HG03571 (cell line): ENCODE measurements around the gene MRC2.

Experiments
- ATAC-seq: cut with Tn5 transposase; IDR thresholded peaks from one replicate; pipeline ENCODE4 v1.9.1; 2021; ENCODE audit not compliant: unreplicated experiment

MRC2 gene

DNA sequence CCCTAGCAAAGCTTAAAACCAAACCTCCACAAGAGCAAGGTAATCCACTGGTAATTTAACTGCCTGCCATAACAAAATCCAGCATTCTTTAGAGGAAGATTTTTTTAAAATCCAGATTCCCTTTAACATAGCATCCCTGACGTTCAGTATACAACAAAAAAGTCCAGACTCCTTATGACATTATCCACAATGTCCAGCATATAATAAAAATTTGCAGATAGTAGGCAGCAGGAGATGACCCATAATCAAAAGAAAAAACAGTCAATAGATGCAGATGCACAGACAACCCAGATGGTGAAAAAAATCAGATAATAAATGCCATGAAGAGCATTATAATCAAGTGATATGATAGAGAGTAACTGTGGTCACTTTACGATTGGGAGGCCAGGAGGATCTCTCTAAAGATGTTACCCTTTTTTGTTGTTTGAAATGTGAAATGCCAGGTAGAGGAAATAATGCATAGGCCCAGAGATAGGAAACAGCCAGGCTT lies 33.2 kb downstream of the MRC2 start:
- no peak for ATAC-seq

- no peak for ATAC-seq
These were observed 33.9 kb downstream of the MRC2 start for GRCh38 chr17:62661337-62661736.

- ATAC-seq: no peak
These were observed 35.4 kb downstream of the MRC2 start for GRCh38 chr17:62662855-62663254.

- no peak for ATAC-seq
These were observed 35.8 kb downstream of the MRC2 start for GRCh38 chr17:62663304-62663703.

DNA sequence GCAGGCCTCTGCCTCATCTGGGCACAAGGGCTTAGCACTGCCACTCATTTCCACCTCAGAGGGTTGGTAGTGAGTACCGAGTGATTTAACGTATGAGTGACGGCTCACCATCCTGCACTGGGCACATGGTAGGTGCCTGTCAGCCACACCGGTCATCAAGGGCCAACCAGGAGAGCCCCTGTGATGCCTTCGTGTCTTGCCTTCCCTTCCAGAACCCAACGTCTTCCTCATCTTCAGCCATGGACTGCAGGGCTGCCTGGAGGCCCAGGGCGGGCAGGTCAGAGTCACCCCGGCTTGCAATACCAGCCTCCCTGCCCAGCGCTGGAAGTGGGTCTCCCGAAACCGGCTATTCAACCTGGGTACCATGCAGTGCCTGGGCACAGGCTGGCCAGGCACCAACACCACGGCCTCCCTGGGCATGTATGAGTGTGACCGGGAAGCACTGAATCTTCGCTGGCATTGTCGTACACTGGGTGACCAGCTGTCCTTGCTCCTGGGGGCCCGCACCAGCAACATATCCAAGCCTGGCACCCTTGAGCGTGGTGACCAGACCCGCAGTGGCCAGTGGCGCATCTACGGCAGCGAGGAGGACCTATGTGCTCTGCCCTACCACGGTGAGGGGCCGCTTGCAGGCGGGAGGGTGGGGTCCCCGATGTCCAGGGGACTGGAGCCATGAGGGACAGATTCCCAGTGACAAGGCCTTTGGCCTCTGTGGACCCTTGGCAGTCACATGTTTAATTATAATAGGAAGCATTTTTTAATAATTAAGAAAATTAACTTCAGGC lies 37.1 kb downstream of the MRC2 start:
- no peak for ATAC-seq

DNA sequence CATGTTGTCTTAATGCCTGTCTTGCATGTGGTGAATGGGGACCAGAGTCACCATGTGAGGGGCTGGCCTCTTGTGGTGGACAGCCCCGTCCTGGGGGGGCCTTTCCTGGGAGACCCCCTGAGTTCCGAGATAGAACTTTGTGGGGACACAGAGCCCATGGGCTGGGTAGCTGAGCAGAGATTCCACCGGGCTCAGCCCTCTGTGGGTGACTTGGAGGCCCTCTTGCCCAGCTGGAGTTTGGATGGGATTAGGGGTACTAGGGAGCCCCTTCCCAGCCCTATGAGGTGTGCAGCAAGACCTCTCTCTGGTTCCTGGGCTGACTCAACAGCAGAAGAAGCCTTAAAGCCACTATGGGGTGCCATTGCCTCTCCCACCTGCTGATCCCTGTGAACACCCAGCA lies 38.1 kb downstream of the MRC2 start:
- ATAC-seq: no peak

- ATAC-seq: no peak
These were observed 38.8 kb downstream of the MRC2 start for GRCh38 chr17:62666061-62666800.

- no peak for ATAC-seq
These were observed 39.5 kb downstream of the MRC2 start for GRCh38 chr17:62666801-62667591.

DNA sequence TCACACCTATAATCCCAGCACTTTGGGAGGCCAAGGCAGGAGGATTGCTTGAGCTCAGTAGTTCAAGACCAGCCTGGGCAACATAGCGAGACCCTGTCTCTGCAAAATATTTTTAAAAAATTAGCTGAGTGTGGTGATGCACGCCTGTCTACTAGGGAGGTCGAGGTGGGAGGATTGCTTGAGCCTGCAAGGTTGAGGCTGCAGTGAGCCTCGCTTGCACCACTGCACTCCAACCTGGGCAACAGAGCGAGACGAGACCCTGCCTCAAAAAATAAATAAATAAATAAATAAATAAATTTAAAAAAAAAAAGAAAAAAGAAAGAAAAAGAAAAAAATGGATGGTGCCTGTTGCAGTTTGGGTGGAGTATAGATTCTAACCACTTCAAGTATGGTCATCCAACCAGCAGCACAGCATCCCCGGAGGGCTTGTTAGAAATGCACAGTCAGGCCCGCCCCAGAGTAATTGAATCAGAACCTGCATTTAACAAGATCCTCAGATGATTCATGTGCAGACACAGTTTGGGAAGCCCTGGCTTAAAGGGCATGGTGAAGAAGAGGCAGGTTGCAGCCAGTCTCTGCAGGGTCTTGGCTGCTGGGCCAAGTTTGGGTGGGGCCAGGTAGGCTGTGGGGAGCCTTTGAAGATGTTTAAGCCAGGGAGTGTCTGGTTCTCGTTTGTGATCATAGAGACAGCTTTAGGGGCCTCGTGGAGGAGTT lies 40.8 kb downstream of the MRC2 start:
- ATAC-seq: no peak

DNA sequence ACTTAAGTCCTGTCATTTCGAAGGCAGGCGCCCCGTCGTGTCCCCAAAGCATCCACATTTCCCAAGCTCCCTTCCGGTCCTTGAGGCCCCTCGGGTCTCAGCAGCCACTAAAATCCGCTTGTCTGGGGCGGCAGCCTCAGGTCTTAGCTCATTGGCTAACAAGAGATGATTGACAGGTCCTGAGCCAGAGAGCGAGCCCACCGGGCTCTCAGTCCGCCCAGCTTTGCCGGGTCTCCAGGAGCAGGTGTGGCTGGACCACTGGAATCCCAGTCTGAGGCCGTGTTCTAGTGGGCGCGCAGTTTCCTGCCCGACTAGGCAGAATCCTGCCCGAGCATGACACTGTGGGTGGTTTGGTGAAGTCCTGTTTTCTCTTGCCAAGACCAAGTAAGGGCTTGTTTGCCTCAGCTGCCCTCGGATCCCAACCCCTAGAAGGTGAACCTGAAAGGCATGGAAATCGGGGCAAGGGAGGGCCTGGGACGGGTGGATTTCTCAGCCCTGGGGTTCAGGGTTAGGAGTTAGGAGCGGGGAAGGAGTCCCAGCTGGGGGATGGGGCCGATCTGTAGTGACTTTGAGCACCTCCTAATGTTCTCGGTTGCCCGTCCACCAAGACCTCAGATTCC lies 42.8 kb downstream of the MRC2 start:
- no peak for ATAC-seq

DNA sequence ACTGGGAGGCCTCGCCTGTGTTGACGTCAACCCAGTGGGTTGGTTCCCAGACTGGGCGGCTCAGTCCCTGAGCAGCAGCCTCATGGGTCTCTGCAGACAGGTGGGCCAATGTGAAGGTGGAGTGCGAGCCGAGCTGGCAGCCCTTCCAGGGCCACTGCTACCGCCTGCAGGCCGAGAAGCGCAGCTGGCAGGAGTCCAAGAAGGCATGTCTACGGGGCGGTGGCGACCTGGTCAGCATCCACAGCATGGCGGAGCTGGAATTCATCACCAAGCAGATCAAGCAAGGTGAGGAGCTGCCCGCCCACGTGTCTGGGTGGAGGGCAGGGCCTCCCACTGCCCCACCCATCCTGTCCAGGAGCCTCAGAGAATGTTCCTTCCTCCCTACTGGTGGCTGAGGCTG lies 44.1 kb downstream of the MRC2 start:
- ATAC-seq: no peak

DNA sequence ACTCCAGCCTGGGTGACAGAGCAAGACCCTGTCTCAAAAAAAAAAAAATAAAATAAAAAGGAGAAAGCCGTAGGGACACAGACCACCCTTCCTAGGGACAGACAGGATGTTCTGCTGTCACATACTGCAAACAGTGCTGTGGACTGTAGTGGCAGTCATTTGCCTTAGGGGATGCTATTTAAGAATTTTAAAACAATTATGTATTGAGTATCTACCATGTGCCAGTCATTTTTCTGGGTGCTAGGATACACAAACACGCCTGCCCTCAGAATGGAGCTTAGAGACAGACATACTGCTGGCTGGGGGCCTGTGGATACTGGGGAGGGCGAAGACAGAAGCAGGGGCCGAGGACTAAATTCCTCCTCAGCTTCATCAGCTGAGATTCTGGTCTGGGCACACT lies 45.5 kb downstream of the MRC2 start:
- no peak for ATAC-seq

- no peak for ATAC-seq
These were observed 46.3 kb downstream of the MRC2 start for GRCh38 chr17:62673614-62674362.

- no peak for ATAC-seq
These were observed 46.9 kb downstream of the MRC2 start for GRCh38 chr17:62674363-62674739.

GRCh38 chr17:62674841-62675240 lies 47.4 kb downstream of the MRC2 start:
- no peak for ATAC-seq

DNA sequence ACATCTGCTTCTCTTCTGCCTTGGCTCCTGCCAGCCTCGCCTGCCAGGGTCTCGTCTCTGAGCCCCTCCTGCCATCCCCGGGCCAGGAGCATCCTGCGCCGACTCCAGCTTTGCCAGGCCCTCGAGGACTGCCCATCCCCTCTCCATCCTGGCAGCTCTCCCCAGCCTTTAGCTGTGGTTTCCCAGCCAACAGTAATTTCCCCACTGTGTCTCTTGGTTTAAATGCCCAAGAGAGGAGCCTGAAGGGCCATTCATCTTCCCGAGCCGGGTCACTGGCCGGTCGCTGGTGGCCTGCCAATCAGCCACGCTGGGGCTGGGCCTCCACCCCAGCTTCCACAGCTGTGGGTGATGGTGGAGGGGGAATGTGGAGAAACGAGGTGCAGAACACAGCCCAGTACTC lies 47.8 kb downstream of the MRC2 start:
- no peak for ATAC-seq

- no peak for ATAC-seq
These were observed 48.2 kb downstream of the MRC2 start for GRCh38 chr17:62675701-62676100.

- no peak for ATAC-seq
These were observed 48.9 kb downstream of the MRC2 start for GRCh38 chr17:62676231-62676943.

DNA sequence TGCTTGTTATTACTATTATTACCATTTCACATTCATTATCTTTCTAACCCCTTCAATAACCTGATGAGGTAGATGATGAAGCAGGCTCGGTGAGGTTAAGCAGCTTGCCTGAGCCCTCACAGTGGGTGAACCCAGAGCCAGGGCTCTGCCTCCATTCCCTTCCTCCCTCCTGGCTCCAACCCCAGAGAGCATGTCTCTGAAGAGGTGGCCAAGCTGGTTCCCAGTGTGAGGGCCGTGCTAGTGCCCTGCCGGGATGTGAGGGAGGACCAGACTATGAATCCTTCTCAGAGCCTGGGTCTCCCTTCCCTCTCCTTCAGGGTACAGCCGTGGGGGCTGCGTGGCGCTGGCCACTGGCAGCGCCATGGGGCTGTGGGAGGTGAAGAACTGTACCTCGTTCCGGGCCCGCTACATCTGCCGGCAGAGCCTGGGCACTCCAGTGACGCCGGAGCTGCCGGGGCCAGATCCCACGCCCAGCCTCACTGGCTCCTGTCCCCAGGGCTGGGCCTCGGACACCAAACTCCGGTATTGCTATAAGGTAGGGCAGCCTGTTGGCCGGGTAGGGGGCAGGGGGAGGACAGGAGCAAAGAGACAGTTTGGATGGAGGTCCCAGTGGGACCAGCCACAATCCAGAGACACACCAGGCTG lies 49.6 kb downstream of the MRC2 start:
- no peak for ATAC-seq
